ENCODE results near the gene TRAF3IP3.

The TRAF3IP3 gene

GRCh38 chr1:209727286-209727685 lies 28.6 kb upstream of the TRAF3IP3 start:
- H3K4me3 ChIP-seq (ENCODE audit: low read depth, low read length) = no peak overlapping the region

GRCh38 chr1:209727785-209728184 lies 28.1 kb upstream of the TRAF3IP3 start:
- no peak for TF ChIP-seq CTCF (IDR thresholded peaks at IDR 0.05; ENCODE audit: low read depth, low read length)
- no peak overlapping the region for H3K4me3 ChIP-seq (ENCODE audit: low read depth, low read length)

More at GRCh38 chr1:209727286-209727685, 28.6 kb upstream of the TRAF3IP3 start:
- no peak for TF ChIP-seq CTCF (IDR thresholded peaks at IDR 0.05; ENCODE audit: low read depth, low read length)

- H3K4me3 ChIP-seq (ENCODE audit: low read depth, low read length) = no peak overlapping the region
- TF ChIP-seq CTCF (IDR thresholded peaks at IDR 0.05; ENCODE audit: low read depth, low read length) = no peak
Measured at GRCh38 chr1:209728466-209728865, 27.4 kb upstream of the TRAF3IP3 start.

GRCh38 chr1:209729436-209729835 lies 26.4 kb upstream of the TRAF3IP3 start:
- no peak for TF ChIP-seq CTCF (IDR thresholded peaks at IDR 0.05; ENCODE audit: low read depth, low read length)
- H3K4me3 ChIP-seq (ENCODE audit: low read depth, low read length) = no peak overlapping the region

- TF ChIP-seq CTCF (IDR thresholded peaks at IDR 0.05; ENCODE audit: low read depth, low read length) = no peak
- H3K4me3 ChIP-seq (ENCODE audit: low read depth, low read length) = no peak overlapping the region
Measured at GRCh38 chr1:209732725-209733124, 23.1 kb upstream of the TRAF3IP3 start.

GRCh38 chr1:209733409-209734192 lies 22.3 kb upstream of the TRAF3IP3 start:
- TF ChIP-seq CTCF (IDR thresholded peaks at IDR 0.05; ENCODE audit: low read depth, low read length) = no peak
- H3K4me3 ChIP-seq (ENCODE audit: low read depth, low read length) = no peak overlapping the region

GRCh38 chr1:209736490-209737117 lies 19.2 kb upstream of the TRAF3IP3 start:
- TF ChIP-seq CTCF (IDR thresholded peaks at IDR 0.05; ENCODE audit: low read depth, low read length) = no peak
- no peak overlapping the region for H3K4me3 ChIP-seq (ENCODE audit: low read depth, low read length)

Data from WI38 (cell line).